Gastroesophageal sphincter (tissue), 4 donors: Measurements from ENCODE around the gene SPINT2. TPM values are rescaled to one million over a fixed set of nuclear protein-coding genes. Genes with fewer than 3 reads are reported as not detected.

Experiments
- ATAC-seq: fragments of 150-250 bp; one replicate; pipeline ENCODE4 v1.9.1; 2016; ENCODE audit warnings: mild to moderate bottlenecking, moderate library complexity
- H3K27ac ChIP-seq, 4 donors: fragments of 200-600 bp; sonication (generic) in 3 of 4; 1 replicate in 3 of 4; 2 replicates in 1 of 4; pipeline ENCODE4 v1.5.1; 2016 to 2019
- H3K27me3 ChIP-seq: fragments of 200-600 bp; sonication (generic); one replicate; pipeline ENCODE4 v1.5.1; 2019
- H3K36me3 ChIP-seq, 2 donors: fragments of 200-600 bp; sonication (generic); one replicate each; pipeline ENCODE4 v1.5.1; 2019; ENCODE audit warnings: control low read depth in 1 of 2
- H3K4me1 ChIP-seq, 3 donors: fragments of 200-600 bp; sonication (generic); 1 replicate in 2 of 3; 2 replicates in 1 of 3; pipeline ENCODE4 v1.5.1; 2016 to 2019; ENCODE audit warnings: control low read depth in 2 of 3
- H3K4me3 ChIP-seq, 2 donors: fragments of 200-600 bp; sonication (generic); one replicate each; pipeline ENCODE4 v1.5.1; 2019; ENCODE audit warnings: mild to moderate bottlenecking in 1 of 2, moderate library complexity in 1 of 2
- H3K9me3 ChIP-seq, 3 donors: fragments of 200-600 bp; sonication (generic); one replicate each; pipeline ENCODE4 v1.5.1; 2017 to 2019; ENCODE audit warnings: control low read depth in 2 of 3
- CTCF ChIP-seq, 4 experiments: fragments of 200-600 bp in 2 of 4; fragments of 450-650 bp in 2 of 4; sonication (generic) in 1 of 4; IDR thresholded peaks; one replicate each; pipeline ENCODE4 v1.5.1; 2017 to 2019; ENCODE audit warnings: antibody characterized with exemption in 4 of 4, mild to moderate bottlenecking in 2 of 4, moderate library complexity in 2 of 4
- EP300 ChIP-seq: sonication (generic); formaldehyde crosslinking; IDR thresholded peaks from one replicate; pipeline ENCODE4 v1.6.1; 2017; ENCODE audit warnings: antibody characterized with exemption, mild to moderate bottlenecking
- POLR2A ChIP-seq, 2 donors: fragments of 450-650 bp; IDR thresholded peaks; one replicate each; pipeline ENCODE4 v1.6.1; 2017; ENCODE audit warnings: antibody characterized with exemption in 2 of 2, mild to moderate bottlenecking in 2 of 2, moderate library complexity in 1 of 2
- POLR2AphosphoS5 ChIP-seq: sonication (generic); formaldehyde crosslinking; IDR thresholded peaks from one replicate; pipeline ENCODE4 v1.6.1; 2017; ENCODE audit warnings: antibody characterized with exemption
- WGBS, 2 donors: methylation state at CpG; one replicate each; pipeline ENCODE4 v1.1.5; 2018; ENCODE audit warnings: low coverage in 1 of 2; 5-methylcytosine and 5-hydroxymethylcytosine counted together
- total RNA-seq, 4 donors: library from RNA; depleted of rRNA; stranded (reverse); fragments of >200 nt; gene quantifications; one replicate each; pipeline ENCODE4 v1.1.0, GENCODE V29; 2016

SPINT2 gene
- total RNA-seq, 4 donors from 2014 or later: 2.1 to 51.7 (median 10.9) TPM

- no peaks in the 10 kb centered on the region for H3K27me3 ChIP-seq
- no peaks in the 10 kb centered on the region for H3K36me3 ChIP-seq
- 78 to 87% methylated on average over 4 to 5 of the region's 7 CpGs for WGBS, 2 donors
- TF ChIP-seq POLR2A (IDR thresholded peaks at IDR 0.05) (no peak), POLR2AphosphoS5 (no peak), CTCF (IDR thresholded peaks at IDR 0.05) (no peak), EP300 (no peak)
- H3K4me1 ChIP-seq: peaks cover 0 to 21% (median 11%) of the 10 kb centered on the region in 3 donors
- H3K27ac ChIP-seq: no peak overlapping the region
- H3K9me3 ChIP-seq: no peaks in the 10 kb centered on the region
- no peak overlapping the region for H3K4me3 ChIP-seq
- ATAC-seq: no peak
These were observed 17.6 kb downstream of the SPINT2 start for GRCh38 chr19:38281811-38282566.

- peaks cover 0 to 9% (median 5%) of the 10 kb centered on the region in 3 donors for H3K4me1 ChIP-seq
- no peaks in the 10 kb centered on the region for H3K36me3 ChIP-seq
- TF ChIP-seq POLR2A (IDR thresholded peaks at IDR 0.05) (no peak), EP300 (no peak), POLR2AphosphoS5 (no peak), CTCF (IDR thresholded peaks at IDR 0.05) (no peak)
- H3K4me3 ChIP-seq: no peak overlapping the region
- 90 to 97% methylated on average over 2 to 6 of the region's 8 CpGs for WGBS, 2 donors
- H3K27ac ChIP-seq: no peak overlapping the region
- no peaks in the 10 kb centered on the region for H3K27me3 ChIP-seq
- H3K9me3 ChIP-seq: no peaks in the 10 kb centered on the region
- ATAC-seq: no peak
These were observed 18.9 kb downstream of the SPINT2 start for GRCh38 chr19:38283271-38283670.

- Histone ChIP-seq H3K4me1 (no peaks in the 10 kb centered on the region), H3K27ac (no peak overlapping the region), H3K9me3 (no peaks in the 10 kb centered on the region), H3K27me3 (no peaks in the 10 kb centered on the region), H3K4me3 (no peak overlapping the region), H3K36me3 (no peaks in the 10 kb centered on the region)
- TF ChIP-seq CTCF (IDR thresholded peaks at IDR 0.05): no peak
- no peak for TF ChIP-seq POLR2AphosphoS5
- TF ChIP-seq POLR2A (IDR thresholded peaks at IDR 0.05): no peak
- no peak for TF ChIP-seq EP300
- WGBS, 2 donors: 47 to 67% methylated on average over 3 to 5 of the region's 7 CpGs
- ATAC-seq: no peak
These were observed 20.0 kb downstream of the SPINT2 start for GRCh38 chr19:38284422-38284821.

GRCh38 chr19:38285567-38285966 lies 21.2 kb downstream of the SPINT2 start:
- Histone ChIP-seq H3K9me3 (no peaks in the 10 kb centered on the region), H3K4me3 (no peak overlapping the region), H3K27ac (no peak overlapping the region), H3K27me3 (no peaks in the 10 kb centered on the region), H3K36me3 (no peaks in the 10 kb centered on the region), H3K4me1 (no peaks in the 10 kb centered on the region)
- TF ChIP-seq EP300 (no peak), CTCF (IDR thresholded peaks at IDR 0.05) (no peak), POLR2AphosphoS5 (no peak), POLR2A (IDR thresholded peaks at IDR 0.05) (no peak)
- ATAC-seq: no peak
- WGBS, 2 donors: 77 to 79% methylated on average over 3 to 5 of the region's 5 CpGs

- TF ChIP-seq EP300: no peak
- no peak for TF ChIP-seq CTCF (IDR thresholded peaks at IDR 0.05)
- H3K27ac ChIP-seq: no peak overlapping the region
- no peak for ATAC-seq
- H3K4me3 ChIP-seq: no peak overlapping the region
- H3K36me3 ChIP-seq: no peaks in the 10 kb centered on the region
- no peaks in the 10 kb centered on the region for H3K27me3 ChIP-seq
- WGBS, 2 donors: 55 to 82% methylated on average over 3 to 6 of the region's 9 CpGs
- no peaks in the 10 kb centered on the region for H3K9me3 ChIP-seq
- H3K4me1 ChIP-seq: no peaks in the 10 kb centered on the region
These were observed 23.2 kb downstream of the SPINT2 start for GRCh38 chr19:38287604-38288003.
